GM21825 (cell line): ENCODE results near the gene NUP188.

Source experiments
- ATAC-seq: cut with Tn5 transposase; IDR thresholded peaks from one replicate; pipeline ENCODE4 v1.9.1; 2021; ENCODE audit warnings: mild to moderate bottlenecking, moderate library complexity; ENCODE audit not compliant: unreplicated experiment

The NUP188 gene

GRCh38 chr9:128947527-128948301 is at the start of gene NUP188, which contains the start of gene DOLK:
TSS of gene NUP188 (plus strand) at chr9:128947699. CDS start at chr9:128947720, 21 bp downstream.
TSS of gene DOLK (minus strand) at chr9:128947603. CDS start at chr9:128947303, 300 bp downstream.
- ATAC-seq: peak; percentile 71

DNA sequence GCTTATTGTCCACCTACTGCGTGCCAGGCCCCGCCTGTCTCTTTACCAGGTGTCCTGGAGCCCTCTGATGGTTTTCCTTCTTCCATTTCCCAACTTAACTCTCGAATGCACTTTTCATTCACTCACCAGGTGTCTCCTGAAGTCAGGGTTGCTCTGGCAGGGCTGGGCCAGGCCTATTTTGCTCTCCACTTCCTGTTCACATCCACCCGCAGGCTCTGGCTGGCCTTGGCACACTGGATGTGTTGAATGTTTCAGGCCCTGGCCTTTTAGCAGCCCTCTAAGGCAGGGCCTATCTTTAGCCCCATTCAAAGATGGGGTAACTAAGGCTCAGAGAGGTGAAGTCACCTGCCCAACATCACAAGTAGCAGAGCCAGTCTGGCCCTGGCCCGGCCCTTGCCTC is 49.1 kb upstream of the NUP188 start:
- ATAC-seq: no peak

GRCh38 chr9:128898845-128899565 is 48.5 kb upstream of the NUP188 start:
- ATAC-seq: no peak

- no peak for ATAC-seq
Observed at GRCh38 chr9:128899566-128900322, 47.8 kb upstream of the NUP188 start.

- no peak for ATAC-seq
Observed at GRCh38 chr9:128901379-128901778, 46.1 kb upstream of the NUP188 start.

GRCh38 chr9:128901822-128902221 is 45.7 kb upstream of the NUP188 start:
- ATAC-seq: no peak

- peak; percentile 79 for ATAC-seq
Observed at GRCh38 chr9:128902351-128903078, 45.0 kb upstream of the NUP188 start.

GRCh38 chr9:128903079-128903461 is 44.4 kb upstream of the NUP188 start:
- no peak for ATAC-seq

- no peak for ATAC-seq
Observed at GRCh38 chr9:128903871-128904620, 43.5 kb upstream of the NUP188 start.

- no peak for ATAC-seq
Observed at GRCh38 chr9:128905964-128906363, 41.5 kb upstream of the NUP188 start.

- no peak for ATAC-seq
Observed at GRCh38 chr9:128906741-128907140, 40.8 kb upstream of the NUP188 start.

- no peak for ATAC-seq
Observed at GRCh38 chr9:128908372-128908771, 39.1 kb upstream of the NUP188 start.

DNA sequence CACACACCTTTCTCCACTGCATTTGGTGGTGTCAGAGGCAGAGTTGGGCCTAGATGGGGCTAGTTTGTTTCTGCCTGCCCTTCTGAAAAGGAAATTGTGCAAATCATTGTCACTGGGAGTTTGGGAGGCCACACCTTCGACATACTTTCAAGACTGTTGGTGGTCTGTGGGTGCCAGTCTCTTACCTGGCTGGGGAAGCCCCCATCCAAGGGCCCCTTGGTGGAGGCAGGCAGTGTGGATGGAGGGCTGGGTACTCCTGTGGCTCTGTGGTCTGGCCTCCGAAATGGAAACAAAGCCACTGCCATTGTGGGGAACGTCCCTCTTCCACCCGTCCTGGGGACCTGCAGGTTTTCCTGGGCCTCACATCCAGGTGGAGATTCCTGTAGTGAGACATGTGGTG is 37.6 kb upstream of the NUP188 start:
- ATAC-seq: no peak

DNA sequence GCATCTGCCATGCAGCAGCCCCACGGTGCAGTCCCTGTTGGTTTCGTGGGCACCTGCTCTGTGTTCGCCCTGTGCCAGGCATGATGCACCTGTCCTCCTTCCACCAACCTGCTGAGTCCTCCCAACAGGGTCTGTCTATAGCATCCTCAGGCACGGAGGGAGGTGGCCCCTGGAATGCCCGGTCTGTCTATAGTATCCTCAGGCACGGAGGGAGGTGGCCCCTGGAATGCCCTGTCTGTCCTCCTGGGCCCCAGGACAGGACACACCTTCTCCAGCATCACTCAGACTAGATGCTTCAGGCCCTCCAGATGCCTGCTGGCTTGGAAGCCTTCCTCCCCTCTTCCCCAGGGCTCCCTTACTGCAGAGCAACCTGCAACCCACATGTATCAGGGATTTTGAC is 36.6 kb upstream of the NUP188 start:
- no peak for ATAC-seq

- ATAC-seq: no peak
Observed at GRCh38 chr9:128911529-128912035, 35.9 kb upstream of the NUP188 start.

DNA sequence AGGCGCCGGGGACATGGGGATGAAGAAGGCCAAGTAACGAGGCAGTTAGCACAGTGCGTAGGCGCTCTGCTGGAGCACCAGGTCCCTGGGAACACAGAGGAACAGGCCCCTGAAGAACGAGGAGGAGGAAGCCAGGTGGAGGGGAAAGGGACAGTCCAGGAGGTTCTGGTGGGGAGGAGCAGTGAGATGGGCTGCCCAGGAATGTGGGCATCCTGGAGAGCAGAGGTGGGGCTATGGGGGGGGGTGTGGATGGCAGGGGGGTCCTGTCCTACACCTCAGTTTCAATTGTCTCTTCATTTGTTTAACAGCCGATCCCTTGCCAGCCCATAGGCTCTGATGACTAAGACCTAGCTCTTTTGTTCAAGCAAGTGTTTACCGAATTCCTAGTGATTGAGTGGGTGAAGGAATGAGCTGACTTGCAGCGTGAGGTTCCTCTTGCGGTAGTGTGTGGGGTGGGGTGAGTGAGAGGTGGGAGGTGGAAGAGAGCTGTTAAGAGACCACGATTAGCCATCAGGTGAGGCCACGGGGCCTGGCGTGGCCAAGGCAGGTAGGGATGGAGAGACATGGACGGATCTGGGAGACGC is 35.1 kb upstream of the NUP188 start:
- no peak for ATAC-seq

DNA sequence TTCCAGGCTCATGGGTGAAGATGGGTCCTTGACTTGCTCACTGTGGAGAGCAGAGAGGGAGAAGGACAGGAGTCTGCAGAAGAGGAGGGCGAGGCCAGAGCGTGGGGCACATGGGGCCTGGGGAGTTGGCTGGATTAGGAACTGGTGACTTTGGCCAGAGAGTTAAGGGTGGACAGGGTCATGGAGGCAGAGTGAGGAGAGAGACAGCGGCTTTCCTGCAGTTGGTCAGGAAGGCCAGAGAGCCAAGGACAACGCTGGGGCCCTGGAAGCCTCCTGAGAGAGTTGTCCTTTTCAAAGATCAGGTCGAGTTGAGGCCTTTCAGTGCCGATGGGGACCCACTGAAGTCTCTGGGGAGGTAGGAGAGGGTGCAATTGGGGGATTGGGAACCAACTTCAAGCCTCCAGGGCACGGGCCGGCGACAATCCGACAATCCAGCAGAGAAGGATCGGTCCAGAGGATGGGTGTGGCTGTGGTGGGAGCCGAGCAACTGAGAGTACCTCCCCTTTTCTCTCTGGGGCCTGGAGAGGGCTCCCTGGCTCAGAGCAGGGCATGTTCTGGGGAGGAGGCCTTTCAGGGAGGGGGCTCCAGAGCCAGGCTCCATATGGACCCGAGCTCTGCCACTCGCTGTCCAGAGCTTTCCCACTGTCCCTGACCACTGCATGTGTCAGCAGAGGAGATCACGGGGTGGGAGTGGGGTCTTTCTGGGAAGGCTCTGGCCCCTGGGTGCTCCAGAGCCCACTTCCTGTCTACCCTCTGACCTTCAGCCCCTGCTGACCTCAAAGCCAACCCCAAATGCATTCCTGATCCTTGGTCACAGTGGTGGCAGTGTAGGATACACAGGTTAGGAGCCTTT is 34.2 kb upstream of the NUP188 start:
- no peak for ATAC-seq

GRCh38 chr9:128913995-128914772 is 33.3 kb upstream of the NUP188 start:
- ATAC-seq: no peak
